ENCODE results near the gene H1-8.
"Not testable (repeated sequence)": the region's sequence is repeated elsewhere in the genome, so short reads cannot be mapped to it uniquely, and the experiment has no call there.

Gene H1-8

GRCh38 chr3:129543156-129543790, at the start of gene H1-8:
H1-8 (plus strand) TSS chr3:129543175; CDS start chr3:129543219, 44 bp downstream.
- DNase-seq, result no peak

- DNase-seq, result no peak
Observed at GRCh38 chr3:129493206-129493605, 49.8 kb upstream of the H1-8 start.

- DNase-seq, result not testable (repeated sequence)
Observed at GRCh38 chr3:129494499-129494898, 48.5 kb upstream of the H1-8 start.

- not testable (repeated sequence) for DNase-seq
Observed at GRCh38 chr3:129495006-129495639, 47.9 kb upstream of the H1-8 start.

GRCh38 chr3:129497876-129498275, 45.1 kb upstream of the H1-8 start:
- DNase-seq, result not testable (repeated sequence)

- not testable (repeated sequence) for DNase-seq
Observed at GRCh38 chr3:129498603-129499488, 44.1 kb upstream of the H1-8 start.

- not testable (repeated sequence) for DNase-seq
Observed at GRCh38 chr3:129499604-129500333, 43.2 kb upstream of the H1-8 start.

- no peak for DNase-seq
Observed at GRCh38 chr3:129500334-129500658, 42.7 kb upstream of the H1-8 start.

- DNase-seq, result no peak
Observed at GRCh38 chr3:129501630-129502029, 41.3 kb upstream of the H1-8 start.

GRCh38 chr3:129502641-129503408, 40.1 kb upstream of the H1-8 start:
- no peak for DNase-seq

GRCh38 chr3:129503471-129504291, 39.3 kb upstream of the H1-8 start:
- DNase-seq, result no peak

- DNase-seq, result no peak
Observed at GRCh38 chr3:129504471-129505100, 38.4 kb upstream of the H1-8 start.

GRCh38 chr3:129505341-129505740, 37.6 kb upstream of the H1-8 start:
- DNase-seq, result no peak

GRCh38 chr3:129506231-129506742, 36.7 kb upstream of the H1-8 start:
- DNase-seq, result no peak

GRCh38 chr3:129507181-129507831, 35.7 kb upstream of the H1-8 start:
- no peak for DNase-seq

GRCh38 chr3:129512595-129512994, 30.4 kb upstream of the H1-8 start:
- no peak for DNase-seq

GRCh38 chr3:129513705-129514104, 29.3 kb upstream of the H1-8 start:
- DNase-seq, result no peak

- DNase-seq, result no peak
Observed at GRCh38 chr3:129514110-129514509, 28.9 kb upstream of the H1-8 start.

- no peak for DNase-seq
Observed at GRCh38 chr3:129514563-129514962, 28.4 kb upstream of the H1-8 start.

Measured in activated CD4-positive, CD25-positive, alpha-beta regulatory T cell treated with anti-CD3 and anti-CD28 coated beads, Interleukin-2, amount 50 U/mL, for 72 hours (primary cell).